ENCODE data around the gene IGFBP3. TPM values are rescaled to one million over a fixed set of nuclear protein-coding genes. Genes with fewer than 3 reads are reported as not detected.

IGFBP3 gene
- total and polyA plus RNA-seq, 9 of the 15 experiments (the other 6 are each of a cell fraction or from before 2014, with no cell fraction given) = 0.08 to 0.22 (median 0.10) TPM; not detected in 5

DNA sequence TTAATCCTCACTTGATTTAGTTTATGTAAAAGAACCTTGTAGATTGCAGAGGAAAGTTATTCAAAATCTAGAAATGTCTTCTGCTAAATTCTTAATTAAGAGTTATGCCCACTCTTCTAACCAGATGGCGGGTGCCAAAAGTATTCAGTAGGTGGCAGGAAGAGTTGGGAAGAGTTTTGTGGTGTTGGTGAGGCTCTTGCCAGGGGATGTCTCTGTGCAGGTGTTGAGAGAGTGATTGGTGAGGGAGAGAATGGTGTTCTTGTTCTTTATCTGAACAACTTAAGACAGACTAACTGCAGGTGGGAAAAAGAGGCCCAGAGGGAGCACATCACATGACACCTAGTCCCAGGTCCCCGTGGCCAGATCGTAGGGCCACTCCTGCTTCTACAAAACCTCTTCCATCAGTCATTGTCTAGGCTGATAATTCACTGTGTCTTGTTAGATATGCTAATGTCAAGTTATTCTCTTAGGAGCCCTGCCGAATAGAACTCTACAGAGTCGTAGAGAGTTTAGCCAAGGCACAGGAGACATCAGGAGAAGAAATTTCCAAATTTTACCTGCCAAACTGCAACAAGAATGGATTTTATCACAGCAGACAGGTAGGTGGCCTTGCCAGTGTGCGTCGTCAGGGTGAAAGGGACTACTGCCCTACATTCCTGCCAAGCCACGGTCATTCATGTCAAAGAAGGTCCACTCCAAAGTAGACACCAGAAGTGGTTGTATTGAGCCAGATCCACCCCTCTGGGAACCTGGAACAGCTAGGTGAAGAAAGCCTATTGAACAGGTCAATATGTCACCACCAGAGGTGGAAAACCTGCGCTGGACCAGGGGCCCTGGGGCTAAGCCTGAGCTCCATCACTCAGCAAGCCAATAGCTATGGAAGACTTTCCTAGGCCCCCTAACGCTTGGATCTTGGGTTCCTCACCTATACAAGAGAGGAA lies 29.3 kb downstream of the IGFBP3 start:
- no peaks in the 10 kb centered on the region for H4K20me1 ChIP-seq (replicated peaks; ENCODE audit: control insufficient read depth, insufficient read depth, low read length)
- ChIA-PET POLR2A (no interaction called here), CTCF (ENCODE audit: low intra/inter-chr PET ratio) (interaction anchor here (0.5 to 1.6 kb wide), 3 partner anchors 171 to 1197 kb away, joined by 3 to 5 read pairs (median 3); no protein-coding TSS in a partner anchor)
- peaks cover 7 to 35% of the 10 kb centered on the region in 2 experiments; a peak in 4 of 5 replicates for H3K27me3 ChIP-seq (ENCODE audit: control insufficient read depth in 2 of 2, insufficient read depth in 2 of 2, low read length in 2 of 2)
- H3K9ac ChIP-seq (ENCODE audit: insufficient read depth in 1 of 2, low read depth in 2 of 2, low read length in 2 of 2) = no peak overlapping the region
- ATAC-seq = no peak
- no peaks in the 10 kb centered on the region for H3K79me2 ChIP-seq (ENCODE audit: control insufficient read depth, insufficient read depth, low read length)
- no peaks in the 10 kb centered on the region for H3K9me1 ChIP-seq (ENCODE audit: control insufficient read depth, insufficient read depth, low read length)
- BruUV-seq (replicated peaks) = no TSS peak
- FAIRE-seq = no peak
- no peak overlapping the region for H2AFZ ChIP-seq (ENCODE audit: low read depth, low read length)
- H3K4me1 ChIP-seq (replicated peaks in 1 of 2; ENCODE audit: control insufficient read depth in 2 of 2, insufficient read depth in 2 of 2, low read length in 2 of 2) = peaks cover 0 to 6% of the 10 kb centered on the region in 2 experiments; a peak in 2 of 5 replicates
- no peaks in the 10 kb centered on the region for H3K9me3 ChIP-seq (replicated peaks; ENCODE audit: control insufficient read depth, insufficient read depth, low read depth, low read length)
- no peak overlapping the region for H3K4me3 ChIP-seq
- H3K27ac ChIP-seq (ENCODE audit: extremely low read depth, low read depth, low read length) = no peak overlapping the region
- no peak overlapping the region for H3K4me2 ChIP-seq (ENCODE audit: insufficient read depth, low read length)
- in situ Hi-C loops (cut with MboI) (no loop called here), intact Hi-C loops (cut with micrococcal nuclease) (loop anchor here (1.0 kb wide), 1 partner anchor 1289 kb away; no protein-coding TSS in a partner anchor)
- no peak for DNase-seq (ENCODE audit: extremely low read depth in 1 of 4, low spot score in 3 of 4)
- no peaks in the 10 kb centered on the region for H3K36me3 ChIP-seq (ENCODE audit: control insufficient read depth, insufficient read depth, low read length)
- TF ChIP-seq BRF1 (IDR thresholded peaks at IDR 0.05; ENCODE audit: borderline replicate concordance, extremely low read depth, insufficient read length) (no peak), ARID1B (IDR thresholded peaks at IDR 0.05) (no peak), GTF2F1 (IDR thresholded peaks at IDR 0.05; ENCODE audit: low read depth, low read length) (no peak)
- TF ChIP-seq, protein P1, sequence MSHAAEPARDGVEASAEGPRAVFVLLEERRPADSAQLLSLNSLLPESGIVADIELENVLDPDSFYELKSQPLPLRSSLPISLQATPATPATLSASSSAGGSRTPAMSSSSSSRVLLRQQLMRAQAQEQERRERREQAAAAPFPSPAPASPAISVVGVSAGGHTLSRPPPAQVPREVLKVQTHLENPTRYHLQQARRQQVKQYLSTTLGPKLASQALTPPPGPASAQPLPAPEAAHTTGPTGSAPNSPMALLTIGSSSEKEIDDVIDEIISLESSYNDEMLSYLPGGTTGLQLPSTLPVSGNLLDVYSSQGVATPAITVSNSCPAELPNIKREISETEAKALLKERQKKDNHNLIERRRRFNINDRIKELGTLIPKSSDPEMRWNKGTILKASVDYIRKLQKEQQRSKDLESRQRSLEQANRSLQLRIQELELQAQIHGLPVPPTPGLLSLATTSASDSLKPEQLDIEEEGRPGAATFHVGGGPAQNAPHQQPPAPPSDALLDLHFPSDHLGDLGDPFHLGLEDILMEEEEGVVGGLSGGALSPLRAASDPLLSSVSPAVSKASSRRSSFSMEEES (CRISPR knock-in tag; IDR thresholded peaks at IDR 0.05) = peak; percentile 5; the same call in 1 of the 2 replicates
- 2% methylated on average over 10 of the region's 10 CpGs for WGBS (ENCODE audit: insufficient coverage, low coverage, missing lambda C conversion rate)
